Embryonic facial prominence (tissue), 1 donor: ENCODE results near the gene GPATCH4.
A peak's percentile ranks its signal among the peaks of the same experiment; 100 is the strongest.
"Not testable (repeated sequence)": the region's sequence is repeated elsewhere in the genome, so short reads cannot be mapped to it uniquely, and the experiment has no call there.

Experiments
- DNase-seq: peaks from one replicate; pipeline ENCODE4 v3.0.0-alpha.2; 2016; ENCODE audit errors: extremely low spot score

GPATCH4 gene

GRCh38 chr1:156627313-156627880 is 26.1 kb upstream of the GPATCH4 start:
- no peak for DNase-seq

GRCh38 chr1:156626079-156626438 is 24.8 kb upstream of the GPATCH4 start:
- DNase-seq: no peak

- DNase-seq: peak; percentile 25
Observed at GRCh38 chr1:156625436-156626078, 24.3 kb upstream of the GPATCH4 start.

- no peak for DNase-seq
Observed at GRCh38 chr1:156624814-156625435, 23.6 kb upstream of the GPATCH4 start.

- no peak for DNase-seq
Observed at GRCh38 chr1:156623946-156624813, 22.9 kb upstream of the GPATCH4 start.

- DNase-seq: no peak
Observed at GRCh38 chr1:156622581-156623297, 21.5 kb upstream of the GPATCH4 start.

- DNase-seq: no peak
Observed at GRCh38 chr1:156619582-156619955, 18.3 kb upstream of the GPATCH4 start.

GRCh38 chr1:156618853-156619581 is 17.7 kb upstream of the GPATCH4 start, which contains the start of gene HAPLN2:
TSS of gene HAPLN2 (plus strand) at chr1:156619415. CDS start at chr1:156623491, 4,076 bp downstream.
- no peak for DNase-seq

- DNase-seq: no peak
Observed at GRCh38 chr1:156616463-156616862, 15.2 kb upstream of the GPATCH4 start.

GRCh38 chr1:156615946-156616345 is 14.7 kb upstream of the GPATCH4 start:
- DNase-seq: no peak

GRCh38 chr1:156612666-156613065 is 11.4 kb upstream of the GPATCH4 start:
- DNase-seq: no peak

- not testable (repeated sequence) for DNase-seq
Observed at GRCh38 chr1:156610072-156610471, 8.8 kb upstream of the GPATCH4 start.

- no peak for DNase-seq
Observed at GRCh38 chr1:156608981-156609380, 7.7 kb upstream of the GPATCH4 start.

- DNase-seq: no peak
Observed at GRCh38 chr1:156608036-156608674, 6.9 kb upstream of the GPATCH4 start.

- not testable (repeated sequence) for DNase-seq
Observed at GRCh38 chr1:156607344-156607743, 6.1 kb upstream of the GPATCH4 start.

GRCh38 chr1:156602557-156602993 is 1.3 kb upstream of the GPATCH4 start:
- no peak for DNase-seq

- DNase-seq: no peak
Observed at GRCh38 chr1:156601892-156602291, 613 bp upstream of the GPATCH4 start.

- DNase-seq: no peak
Observed at GRCh38 chr1:156600733-156601121, 552 bp downstream of the GPATCH4 start.

GRCh38 chr1:156599811-156600210 is 1.5 kb downstream of the GPATCH4 start:
- no peak for DNase-seq

GRCh38 chr1:156598731-156599432 is 2.4 kb downstream of the GPATCH4 start:
- DNase-seq: no peak
